ENCODE data around the gene C2CD2L.

Gene C2CD2L

DNA sequence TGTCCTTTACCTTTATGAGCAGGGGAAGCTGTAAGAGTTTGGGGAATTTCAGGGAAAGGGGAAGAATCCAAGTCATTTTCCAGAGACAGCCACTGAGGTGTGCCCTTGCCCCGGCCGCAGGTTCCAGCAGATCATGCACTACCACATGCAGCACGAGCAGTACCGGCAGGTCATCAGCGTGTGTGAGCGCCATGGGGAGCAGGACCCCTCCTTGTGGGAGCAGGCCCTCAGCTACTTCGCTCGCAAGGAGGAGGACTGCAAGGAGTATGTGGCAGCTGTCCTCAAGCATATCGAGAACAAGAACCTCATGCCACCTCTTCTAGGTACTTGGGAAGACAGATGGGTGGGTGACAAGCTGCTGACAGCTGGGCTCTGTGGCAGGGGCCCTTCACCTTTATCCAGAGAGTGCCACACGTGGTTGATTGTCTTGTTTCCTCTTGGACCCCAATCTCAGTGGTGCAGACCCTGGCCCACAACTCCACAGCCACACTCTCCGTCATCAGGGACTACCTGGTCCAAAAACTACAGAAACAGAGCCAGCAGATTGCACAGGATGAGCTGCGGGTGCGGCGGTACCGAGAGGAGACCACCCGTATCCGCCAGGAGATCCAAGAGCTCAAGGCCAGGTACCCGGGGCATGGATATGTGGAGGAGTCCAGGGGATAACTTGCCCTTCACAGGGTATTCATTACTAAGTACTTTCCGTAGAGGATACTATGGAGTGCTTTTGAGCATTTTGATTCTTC, 28.3 kb upstream of the C2CD2L start:
- TF ChIP-seq, protein P1, sequence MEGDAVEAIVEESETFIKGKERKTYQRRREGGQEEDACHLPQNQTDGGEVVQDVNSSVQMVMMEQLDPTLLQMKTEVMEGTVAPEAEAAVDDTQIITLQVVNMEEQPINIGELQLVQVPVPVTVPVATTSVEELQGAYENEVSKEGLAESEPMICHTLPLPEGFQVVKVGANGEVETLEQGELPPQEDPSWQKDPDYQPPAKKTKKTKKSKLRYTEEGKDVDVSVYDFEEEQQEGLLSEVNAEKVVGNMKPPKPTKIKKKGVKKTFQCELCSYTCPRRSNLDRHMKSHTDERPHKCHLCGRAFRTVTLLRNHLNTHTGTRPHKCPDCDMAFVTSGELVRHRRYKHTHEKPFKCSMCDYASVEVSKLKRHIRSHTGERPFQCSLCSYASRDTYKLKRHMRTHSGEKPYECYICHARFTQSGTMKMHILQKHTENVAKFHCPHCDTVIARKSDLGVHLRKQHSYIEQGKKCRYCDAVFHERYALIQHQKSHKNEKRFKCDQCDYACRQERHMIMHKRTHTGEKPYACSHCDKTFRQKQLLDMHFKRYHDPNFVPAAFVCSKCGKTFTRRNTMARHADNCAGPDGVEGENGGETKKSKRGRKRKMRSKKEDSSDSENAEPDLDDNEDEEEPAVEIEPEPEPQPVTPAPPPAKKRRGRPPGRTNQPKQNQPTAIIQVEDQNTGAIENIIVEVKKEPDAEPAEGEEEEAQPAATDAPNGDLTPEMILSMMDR (conservative IDR thresholded peaks at IDR 0.05; ENCODE audit: low read length), result no peak
- no peak for DNase-seq (ENCODE audit: low read depth)
- no peak overlapping the region for H3K4me3 ChIP-seq (ENCODE audit: low read length)

DNA sequence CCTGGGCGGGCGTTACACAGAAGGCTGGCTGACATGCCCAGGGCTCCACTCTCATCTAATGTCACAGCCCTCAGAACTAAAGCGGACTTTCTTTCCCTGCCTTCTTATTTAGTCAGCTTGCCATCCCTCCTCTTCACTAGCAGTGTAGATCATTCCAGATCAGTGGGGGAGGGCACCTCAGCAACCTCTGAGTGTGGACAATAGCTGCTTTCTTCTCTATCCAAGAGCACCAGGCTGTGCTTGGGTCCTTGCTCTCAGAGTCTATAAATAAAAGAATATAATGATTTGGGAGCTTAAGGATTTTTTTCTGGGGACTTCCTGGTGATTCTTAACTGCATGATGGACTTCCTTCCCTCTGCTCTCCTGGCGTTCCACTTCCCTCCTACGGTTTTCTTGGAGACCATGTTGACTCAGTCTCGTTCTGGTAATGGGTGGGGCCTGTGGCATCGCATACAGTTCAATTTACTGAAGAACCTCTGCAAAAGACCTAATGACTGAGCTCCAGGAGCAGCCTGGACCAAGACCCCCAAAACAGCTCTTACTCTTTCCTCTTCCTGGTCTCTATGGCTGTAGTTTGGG, 25.4 kb upstream of the C2CD2L start:
- TF ChIP-seq, protein P1 (conservative IDR thresholded peaks at IDR 0.05; ENCODE audit: low read length), result no peak
- DNase-seq (ENCODE audit: low read depth), result no peak

DNA sequence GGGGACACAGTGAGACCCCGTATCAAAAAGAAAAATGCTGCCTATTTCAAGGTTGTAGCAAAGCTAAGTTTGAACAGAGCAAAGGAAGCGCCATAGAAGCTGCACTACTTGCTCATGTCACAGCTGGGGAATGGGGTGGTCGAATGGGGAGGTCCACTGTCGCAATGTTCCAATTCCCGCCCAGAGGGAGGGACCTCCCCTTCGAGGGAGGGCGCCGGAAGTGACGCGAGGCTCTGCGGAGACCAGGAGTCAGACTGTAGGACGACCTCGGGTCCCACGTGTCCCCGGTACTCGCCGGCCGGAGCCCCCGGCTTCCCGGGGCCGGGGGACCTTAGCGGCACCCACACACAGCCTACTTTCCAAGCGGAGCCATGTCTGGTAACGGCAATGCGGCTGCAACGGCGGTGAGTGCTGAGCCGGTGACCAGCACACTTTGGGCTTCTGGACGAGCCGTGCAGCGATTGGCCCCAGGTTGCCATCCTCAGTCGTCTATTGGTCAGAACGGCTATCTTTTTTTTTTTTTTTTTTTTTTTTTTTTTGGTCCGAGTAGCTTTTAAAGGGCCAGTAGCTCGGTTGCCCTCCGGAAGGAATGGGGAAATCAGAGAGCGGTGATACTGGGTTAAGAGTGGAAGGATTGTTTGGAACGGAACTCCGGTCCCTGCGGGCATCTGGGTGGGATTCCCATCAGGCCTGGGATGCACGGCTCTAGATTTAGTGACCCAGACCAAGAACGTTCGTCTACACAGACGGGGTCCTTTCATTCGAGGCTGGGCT, 22.3 kb upstream of the C2CD2L start, which contains the start of gene HMBS:
Gene HMBS (plus strand): TSS at position 219 of the 774 bp plus-strand sequence. CDS start 153 bp downstream, at position 372.
- TF ChIP-seq, protein P1 (conservative IDR thresholded peaks at IDR 0.05; ENCODE audit: low read length), result no peak
- H3K4me3 ChIP-seq (ENCODE audit: low read length), result peak within 1 kb of the TSS; percentile 95
- DNase-seq (ENCODE audit: low read depth), result peak; percentile 93

More for the DNA sequence above, 25.4 kb upstream of the C2CD2L start:
- no peak overlapping the region for H3K4me3 ChIP-seq (ENCODE audit: low read length)

DNA sequence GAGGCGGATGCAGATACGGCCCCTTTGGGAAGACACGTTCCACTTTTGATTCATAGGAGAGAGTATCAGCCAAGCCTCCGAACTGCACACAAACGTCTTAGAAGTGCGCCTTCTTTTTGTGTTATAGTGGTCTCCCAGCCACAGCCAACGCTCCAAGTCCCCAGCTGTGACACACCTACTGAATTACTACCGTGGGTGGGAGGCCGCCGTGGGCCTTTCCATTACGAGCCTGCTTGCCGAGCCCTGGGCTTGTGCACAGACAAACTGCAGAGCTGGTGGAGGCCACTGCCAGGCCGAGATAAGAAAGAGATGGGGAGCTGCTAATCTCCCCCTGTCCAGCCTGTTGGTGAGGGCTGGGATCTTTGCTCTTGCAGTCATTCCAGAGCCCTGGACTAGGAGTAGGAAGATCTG, 21.7 kb upstream of the C2CD2L start:
- no peak for DNase-seq (ENCODE audit: low read depth)
- H3K4me3 ChIP-seq (ENCODE audit: low read length), result peak overlapping the region; percentile 95
- TF ChIP-seq, protein P1 (conservative IDR thresholded peaks at IDR 0.05; ENCODE audit: low read length), result no peak

DNA sequence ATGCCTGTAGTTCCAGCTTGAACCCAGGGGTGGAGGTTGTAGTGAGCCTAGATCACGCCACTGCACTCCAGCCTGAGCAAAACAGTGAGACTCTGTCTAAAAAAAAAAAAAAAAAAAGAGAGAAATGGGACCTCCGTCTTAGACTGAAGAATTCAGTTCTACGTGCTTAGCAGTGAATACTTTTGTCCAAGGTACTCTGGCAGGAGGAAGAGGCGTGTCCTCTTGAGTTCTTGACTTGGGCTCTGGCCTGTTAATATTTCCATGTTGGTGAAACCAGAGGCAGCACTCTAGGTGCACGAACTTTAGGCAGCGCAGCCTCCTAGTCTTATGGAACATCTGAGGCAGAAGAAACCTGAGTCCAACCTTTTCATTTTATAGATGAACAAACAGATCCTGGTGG, 20.0 kb upstream of the C2CD2L start:
- DNase-seq (ENCODE audit: low read depth), result no peak
- no peak overlapping the region for H3K4me3 ChIP-seq (ENCODE audit: low read length)
- TF ChIP-seq, protein P1 (conservative IDR thresholded peaks at IDR 0.05; ENCODE audit: low read length), result no peak

DNA sequence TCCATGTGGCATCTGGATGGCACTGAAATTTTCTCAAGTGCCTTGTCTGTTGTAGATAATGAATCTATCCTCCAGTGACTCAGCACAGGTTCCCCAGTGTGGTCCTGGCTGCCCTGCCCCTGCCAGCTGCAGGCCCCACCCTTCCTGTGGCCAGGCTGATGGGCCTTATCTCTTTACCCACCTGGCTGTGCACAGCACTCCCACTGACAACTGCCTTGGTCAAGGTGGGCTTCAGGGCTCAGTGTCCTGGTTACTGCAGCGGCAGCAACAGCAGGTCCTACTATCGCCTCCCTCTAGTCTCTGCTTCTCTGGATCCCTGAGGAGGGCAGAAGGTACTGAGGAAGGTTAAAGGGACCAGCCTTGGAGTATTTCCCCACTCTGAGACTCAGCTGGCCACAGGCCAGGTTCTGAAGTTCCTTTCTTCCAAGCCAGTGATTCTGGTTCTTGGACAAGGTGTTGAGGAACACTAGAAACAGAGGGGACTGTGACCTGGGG, 19.4 kb upstream of the C2CD2L start:
- no peak overlapping the region for H3K4me3 ChIP-seq (ENCODE audit: low read length)
- no peak for DNase-seq (ENCODE audit: low read depth)
- TF ChIP-seq, protein P1 (conservative IDR thresholded peaks at IDR 0.05; ENCODE audit: low read length), result no peak

All from AG10803 (cell line).